GM12873 (cell line): ENCODE measurements around the gene LINC00305.

Experiments
- TF ChIP-seq, protein P1 (sequence below): IDR thresholded peaks from 2 replicates; pipeline ENCODE4 v1.5.1; 2012; ENCODE audit warnings: low read depth, mild to moderate bottlenecking, moderate library complexity, low read length, control low read depth; ENCODE audit not compliant: insufficient read depth; ENCODE audit errors: missing control alignments

The LINC00305 gene

DNA sequence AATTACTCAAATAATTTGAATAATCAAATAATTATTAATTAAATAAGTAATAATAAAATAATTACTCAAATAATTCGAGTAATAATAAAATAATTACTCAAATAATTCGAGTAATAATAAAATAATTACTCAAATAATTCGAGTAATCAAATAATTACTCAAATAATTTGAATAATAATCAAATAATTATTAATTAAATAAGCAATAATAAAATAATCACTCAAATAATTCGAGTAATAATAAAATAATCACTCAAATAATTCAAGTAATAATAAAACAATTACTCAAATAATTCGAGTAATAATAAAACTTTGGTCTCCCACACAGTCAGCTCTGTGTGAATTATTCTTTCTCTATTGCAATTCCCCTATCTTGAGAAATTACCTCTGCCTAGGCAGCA lies 30.0 kb upstream of the LINC00305 start:
- TF ChIP-seq, protein P1, sequence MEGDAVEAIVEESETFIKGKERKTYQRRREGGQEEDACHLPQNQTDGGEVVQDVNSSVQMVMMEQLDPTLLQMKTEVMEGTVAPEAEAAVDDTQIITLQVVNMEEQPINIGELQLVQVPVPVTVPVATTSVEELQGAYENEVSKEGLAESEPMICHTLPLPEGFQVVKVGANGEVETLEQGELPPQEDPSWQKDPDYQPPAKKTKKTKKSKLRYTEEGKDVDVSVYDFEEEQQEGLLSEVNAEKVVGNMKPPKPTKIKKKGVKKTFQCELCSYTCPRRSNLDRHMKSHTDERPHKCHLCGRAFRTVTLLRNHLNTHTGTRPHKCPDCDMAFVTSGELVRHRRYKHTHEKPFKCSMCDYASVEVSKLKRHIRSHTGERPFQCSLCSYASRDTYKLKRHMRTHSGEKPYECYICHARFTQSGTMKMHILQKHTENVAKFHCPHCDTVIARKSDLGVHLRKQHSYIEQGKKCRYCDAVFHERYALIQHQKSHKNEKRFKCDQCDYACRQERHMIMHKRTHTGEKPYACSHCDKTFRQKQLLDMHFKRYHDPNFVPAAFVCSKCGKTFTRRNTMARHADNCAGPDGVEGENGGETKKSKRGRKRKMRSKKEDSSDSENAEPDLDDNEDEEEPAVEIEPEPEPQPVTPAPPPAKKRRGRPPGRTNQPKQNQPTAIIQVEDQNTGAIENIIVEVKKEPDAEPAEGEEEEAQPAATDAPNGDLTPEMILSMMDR = no peak

GRCh38 chr18:64175432-64175831 lies 26.5 kb upstream of the LINC00305 start:
- TF ChIP-seq, protein P1 = no peak

DNA sequence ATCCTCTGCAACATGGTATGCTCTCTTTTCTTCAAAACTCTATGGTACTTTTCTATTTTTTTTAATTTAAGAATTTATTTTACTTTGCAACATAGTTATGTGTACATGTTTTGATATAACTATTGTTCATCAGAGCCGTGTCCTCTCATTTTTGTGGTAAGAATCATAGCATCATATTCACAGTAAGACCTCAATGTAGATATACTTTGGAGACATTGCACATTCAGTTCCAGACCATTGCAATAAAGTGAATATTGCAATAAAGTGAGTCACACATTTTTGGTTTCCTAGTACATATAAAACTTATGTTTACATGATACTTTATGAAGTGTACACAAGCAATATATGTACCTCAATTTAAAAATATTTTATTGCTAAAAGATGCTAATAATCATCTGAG lies 22.7 kb upstream of the LINC00305 start:
- TF ChIP-seq, protein P1 = no peak

DNA sequence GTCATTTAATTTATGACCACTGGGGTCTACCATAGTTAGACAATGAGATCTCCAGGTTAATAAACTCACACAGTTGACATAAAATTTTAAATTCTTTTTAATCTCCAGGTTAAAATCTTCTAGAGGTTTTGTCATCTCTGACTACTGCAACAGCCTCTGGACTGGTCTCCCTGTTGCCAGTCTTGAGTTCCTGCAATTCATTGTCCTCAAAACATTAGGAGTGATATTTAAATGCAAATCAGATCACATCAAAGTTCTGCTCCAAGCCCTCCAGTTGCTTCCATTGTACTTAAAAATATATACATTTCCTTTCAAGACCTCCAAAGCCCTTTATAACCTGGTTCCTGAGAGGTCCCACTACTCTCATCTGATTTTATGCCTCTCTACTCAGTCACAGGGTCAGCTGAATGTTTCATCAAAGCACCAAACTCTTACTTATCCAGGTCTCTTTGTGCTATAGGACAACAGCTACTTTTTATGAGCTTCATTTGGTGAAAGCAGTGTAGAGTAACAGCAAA lies 18.6 kb upstream of the LINC00305 start:
- TF ChIP-seq, protein P1 = no peak

DNA sequence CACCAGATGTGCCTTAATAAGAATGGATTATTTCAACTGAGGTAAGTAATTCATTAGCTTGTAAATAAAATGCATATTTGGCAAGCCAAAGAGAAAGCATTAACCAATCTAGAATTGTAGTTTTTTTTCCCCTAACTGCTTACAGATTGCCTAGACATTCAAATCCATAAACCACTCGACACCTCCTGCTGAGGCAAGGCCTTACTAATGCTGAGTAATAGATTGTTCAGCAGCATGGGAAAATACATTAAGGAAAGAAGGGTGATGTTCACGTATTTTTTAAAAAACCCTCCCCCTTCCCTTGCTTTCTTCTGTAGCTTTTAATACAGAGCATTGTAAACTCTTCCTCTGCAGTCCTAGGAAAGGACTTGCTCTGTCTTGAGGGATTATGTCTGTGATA lies 17.0 kb upstream of the LINC00305 start:
- TF ChIP-seq, protein P1 = no peak

DNA sequence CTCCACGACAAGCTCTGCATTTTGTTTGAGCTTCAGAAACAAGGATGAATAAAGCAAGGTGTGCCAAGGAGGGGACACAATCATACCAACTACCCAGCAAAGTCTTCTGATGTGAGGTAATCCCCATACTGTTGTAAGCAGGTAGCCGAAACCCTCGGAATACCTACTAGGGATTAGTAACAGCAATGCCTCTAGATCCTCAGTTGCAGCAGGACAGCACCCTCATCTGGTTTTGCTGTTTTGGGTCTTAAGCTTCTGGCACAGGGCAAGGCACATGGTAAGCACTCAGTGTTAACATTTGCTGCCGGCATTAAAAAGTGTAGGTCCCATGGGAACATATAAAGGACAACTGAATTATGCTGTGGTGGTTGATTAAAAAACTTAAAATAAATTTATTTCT lies 16.0 kb upstream of the LINC00305 start:
- TF ChIP-seq, protein P1 = no peak

DNA sequence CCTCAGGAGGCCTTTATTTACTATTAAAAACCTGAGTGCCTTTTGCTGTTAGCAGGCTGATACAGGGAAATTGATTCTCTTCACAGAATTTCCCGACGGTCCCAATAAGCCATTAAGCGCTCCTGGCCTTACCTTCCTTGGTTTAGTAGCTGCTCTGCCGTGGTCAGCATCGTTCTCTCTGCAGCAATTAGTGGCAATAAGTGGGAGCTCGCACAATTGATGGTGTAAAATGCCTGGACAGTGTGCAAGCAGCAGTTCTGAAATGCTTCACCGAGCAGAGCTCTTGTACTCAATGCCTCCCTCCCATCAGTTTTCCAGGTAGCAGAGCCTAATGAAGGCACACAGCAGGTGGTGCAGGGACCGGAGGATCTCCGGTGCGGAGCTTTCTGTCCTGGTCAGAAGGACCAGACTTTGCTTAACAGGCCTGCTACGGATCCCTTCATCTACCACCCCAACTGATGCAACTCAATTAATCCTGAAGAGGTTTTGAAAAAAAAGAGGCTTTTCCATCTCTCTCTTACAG lies 1.1 kb upstream of the LINC00305 start:
- TF ChIP-seq, protein P1 = no peak
